HEK293 (cell line): ENCODE data around the gene PTH2R.

ENCODE experiments used
- CTCF ChIA-PET: fragments of 350-600 bp; formaldehyde crosslinking; extraction: SDS; loops from one replicate; lab custom pipeline; 2021; ENCODE audit warnings: antibody characterized with exemption; lab: Yijun Ruan, JAX
- POLR2A ChIA-PET: fragments of 300-600 bp; formaldehyde crosslinking; extraction: SDS; loops from one replicate; lab custom pipeline; 2020; ENCODE audit warnings: antibody characterized with exemption, inconsistent platforms; lab: Yijun Ruan, JAX
- H3K27ac ChIP-seq: fragments of 200-500 bp; sonication (Bioruptor generic); 2 replicates; pipeline ENCODE4 v1.5.1; 2014; ENCODE audit warnings: low read depth, low read length, control low read depth, inconsistent platforms; ENCODE audit errors: extremely low read depth
- H3K36me3 ChIP-seq, 2 experiments: fragments of 200-500 bp in 1 of 2; sonication (Bioruptor generic) in 1 of 2; 1 replicate in 1 of 2; 2 replicates in 1 of 2; pipeline ENCODE4 v1.5.1; 2014 to 2017; ENCODE audit warnings: inconsistent platforms in 2 of 2, low read length in 2 of 2; ENCODE audit not compliant: control insufficient read depth in 2 of 2, insufficient read depth in 1 of 2
- H3K4me1 ChIP-seq: fragments of 200-500 bp; sonication (Bioruptor generic); 2 replicates; pipeline ENCODE4 v1.5.1; 2014; ENCODE audit warnings: mild to moderate bottlenecking, low read length, inconsistent platforms; ENCODE audit not compliant: control insufficient read depth, insufficient read depth
- H3K4me3 ChIP-seq: 2 replicates; pipeline ENCODE4 v1.5.1; 2011; ENCODE audit warnings: low read depth, mild to moderate bottlenecking, control low read depth, low read length, moderate library complexity
- H3K9me3 ChIP-seq: fragments of 200-500 bp; sonication (Bioruptor generic); 2 replicates; pipeline ENCODE4 v1.5.1; 2014; ENCODE audit warnings: low read depth, low read length, inconsistent platforms; ENCODE audit not compliant: control insufficient read depth, insufficient read depth
- AEBP2 ChIP-seq: fragments of 450-650 bp; formaldehyde crosslinking; IDR thresholded peaks from 2 replicates; pipeline ENCODE4 v1.5.1; 2016; ENCODE audit warnings: missing biosample characterization, missing genetic modification characterization, borderline replicate concordance
- PRDM1 ChIP-seq: fragments of 450-650 bp; formaldehyde crosslinking; IDR thresholded peaks from 2 replicates; pipeline ENCODE4; 2016; ENCODE audit warnings: missing biosample characterization, missing genetic modification characterization
- TSHZ1 ChIP-seq: fragments of 450-650 bp; formaldehyde crosslinking; IDR thresholded peaks from 2 replicates; pipeline ENCODE4 v1.5.1; 2016; ENCODE audit warnings: missing biosample characterization, missing genetic modification characterization, borderline replicate concordance
- ZBTB26 ChIP-seq: fragments of 450-650 bp; formaldehyde crosslinking; optimal IDR thresholded peaks from 2 replicates; pipeline ENCODE3; 2016; ENCODE audit warnings: missing biosample characterization, mild to moderate bottlenecking, missing genetic modification characterization
- ZFP69B ChIP-seq: fragments of 450-650 bp; formaldehyde crosslinking; IDR thresholded peaks from 2 replicates; pipeline ENCODE4 v1.5.1; 2016; ENCODE audit warnings: missing biosample characterization, missing genetic modification characterization
- ZNF146 ChIP-seq: fragments of 450-650 bp; formaldehyde crosslinking; IDR thresholded peaks from 2 replicates; pipeline ENCODE4 v1.5.1; 2016; ENCODE audit warnings: missing biosample characterization, missing genetic modification characterization
- ZNF202 ChIP-seq: fragments of 450-650 bp; formaldehyde crosslinking; IDR thresholded peaks from 2 replicates; pipeline ENCODE4 v1.5.1; 2016; ENCODE audit warnings: missing biosample characterization, missing genetic modification characterization, borderline replicate concordance
- ZNF23 ChIP-seq: fragments of 450-650 bp; formaldehyde crosslinking; IDR thresholded peaks from 2 replicates; pipeline ENCODE4 v1.5.1; 2016; ENCODE audit warnings: missing biosample characterization, missing genetic modification characterization, borderline replicate concordance
- ZNF274 ChIP-seq, 2 experiments: fragments of 200-500 bp in 1 of 2; fragments of 450-650 bp in 1 of 2; sonication (Bioruptor generic) in 1 of 2; formaldehyde crosslinking in 1 of 2; IDR thresholded peaks; 2 replicates each; pipeline versions ENCODE4 v1.5.1 to v1.6.1; 2014 to 2016; ENCODE audit warnings: borderline replicate concordance in 1 of 2, inconsistent platforms in 1 of 2, low read length in 1 of 2, missing biosample characterization in 1 of 2, missing genetic modification characterization in 1 of 2
- ZNF302 ChIP-seq: fragments of 450-650 bp; formaldehyde crosslinking; IDR thresholded peaks from 2 replicates; pipeline ENCODE4 v1.5.1; 2016; ENCODE audit warnings: missing biosample characterization, missing genetic modification characterization, low read depth
- ZNF366 ChIP-seq: fragments of 450-650 bp; formaldehyde crosslinking; conservative IDR thresholded peaks from 2 replicates; pipeline ENCODE4 v1.5.1; 2016; ENCODE audit warnings: missing biosample characterization, missing genetic modification characterization
- ZNF398 ChIP-seq: fragments of 450-650 bp; formaldehyde crosslinking; IDR thresholded peaks from 2 replicates; pipeline ENCODE4 v1.5.1; 2017; ENCODE audit warnings: missing biosample characterization, missing genetic modification characterization
- ZNF473 ChIP-seq: fragments of 450-650 bp; formaldehyde crosslinking; IDR thresholded peaks from 2 replicates; pipeline ENCODE4 v1.5.1; 2017; ENCODE audit warnings: missing biosample characterization, missing genetic modification characterization
- ZNF654 ChIP-seq: fragments of 450-650 bp; formaldehyde crosslinking; IDR thresholded peaks from 2 replicates; pipeline ENCODE4 v1.5.1; 2016; ENCODE audit warnings: low read depth, missing biosample characterization, missing genetic modification characterization
- ZNF830 ChIP-seq: fragments of 450-650 bp; IDR thresholded peaks from 2 replicates; pipeline ENCODE4 v1.5.0; 2018; ENCODE audit warnings: missing biosample characterization, missing genetic modification characterization, low read depth, mild to moderate bottlenecking, moderate library complexity

Gene PTH2R

GRCh38 chr2:208464205-208464604, 57.6 kb downstream of the PTH2R start:
- H3K27ac ChIP-seq = no peak overlapping the region
- no peaks in the 10 kb centered on the region for H3K4me1 ChIP-seq
- no peaks in the 10 kb centered on the region for H3K36me3 ChIP-seq
- TF ChIP-seq ZBTB26 (tag by site-specific recombination) (no peak), ZFP69B (tag by site-specific recombination) (no peak), PRDM1 (tag by site-specific recombination) (no peak), TSHZ1 (no peak), ZNF366 (tag by site-specific recombination) (no peak), ZNF830 (no peak), ZNF202 (tag by site-specific recombination) (no peak), ZNF23 (no peak), AEBP2 (tag by site-specific recombination) (no peak), ZNF473 (no peak), ZNF274 (IDR thresholded peaks at IDR 0.05; ENCODE audit: low read length) (no peak), ZNF274 (tag by site-specific recombination; IDR thresholded peaks at IDR 0.05; ENCODE audit: borderline replicate concordance) (no peak)
- POLR2A ChIA-PET = no interaction called here
- no peak overlapping the region for H3K4me3 ChIP-seq
- CTCF ChIA-PET = interaction anchor here (0.7 kb wide), 2 partner anchors 107 to 1902 kb away, joined by 3 read pairs; no protein-coding TSS in a partner anchor
- no peaks in the 10 kb centered on the region for H3K9me3 ChIP-seq

- POLR2A ChIA-PET = no interaction called here
- no peaks in the 10 kb centered on the region for H3K36me3 ChIP-seq
- no peak for TF ChIP-seq ZNF146 (tag by site-specific recombination)
- TF ChIP-seq ZNF398 (tag by site-specific recombination) = no peak
- TF ChIP-seq ZNF302 = no peak
- TF ChIP-seq ZNF654 (tag by site-specific recombination) = peak; percentile 76
- TF ChIP-seq, all 188 proteins: peak for 1
- CTCF ChIA-PET = interaction anchor here (0.6 to 1.5 kb wide), 22 partner anchors 9 to 1757 kb away, joined by 3 to 4 read pairs (median 3); no protein-coding TSS in a partner anchor
- H3K9me3 ChIP-seq = no peaks in the 10 kb centered on the region
- no peak overlapping the region for H3K4me3 ChIP-seq
- H3K27ac ChIP-seq = no peak overlapping the region
- no peaks in the 10 kb centered on the region for H3K4me1 ChIP-seq
Observed at GRCh38 chr2:208466151-208466919, 59.7 kb downstream of the PTH2R start.
